Measurements from ENCODE around the gene SDR42E2. TPM values are rescaled to one million over a fixed set of nuclear protein-coding genes. Genes with fewer than 3 reads are reported as not detected.

Gene SDR42E2
- total and polyA plus RNA-seq, 10 donors = 0.09 to 0.24 (median 0.14) TPM; not detected in 5

- no peak for DNase-seq
- H3K4me3 ChIP-seq = peak overlapping the region in 7 of 8 donors; percentile 92 to 100 (median 97)
- H3K27ac ChIP-seq = peak overlapping the region; percentile 43 to 93 (median 87)
- TF ChIP-seq POLR2A (IDR thresholded peaks at IDR 0.05) (no peak), CTCF (IDR thresholded peaks at IDR 0.05 in 8 of 11, conservative IDR thresholded peaks at IDR 0.05 in 3 of 11) (no peak), POLR2AphosphoS5 (IDR thresholded peaks at IDR 0.05) (no peak)
- H3K36me3 ChIP-seq = peaks cover 0 to 5% (median 0%) of the 10 kb centered on the region in 6 donors
- H3K27me3 ChIP-seq (replicated peaks in 1 of 7) = no peaks in the 10 kb centered on the region
- 4 to 10% (median 8%) methylated on average over 11 of the region's 11 CpGs for WGBS, 5 donors
- peaks cover 13 to 58% (median 35%) of the 10 kb centered on the region in 6 donors for H3K4me1 ChIP-seq
- intact Hi-C loops (cut with DNase I; ENCODE audit: low total_unique reads) = loop anchor here (5.0 kb wide), 1 partner anchor 92 kb away; the partner anchor contains the start of gene POLR3E
- H3K9me3 ChIP-seq = peaks cover 0 to 1% (median 0%) of the 10 kb centered on the region in 8 donors
Measured at GRCh38 chr16:22205577-22206012, 43.3 kb downstream of the SDR42E2 start.

GRCh38 chr16:22206013-22206841 is 43.9 kb downstream of the SDR42E2 start, which contains the start of gene EEF2K:
Gene EEF2K, plus strand, starts transcription at chr16:22206278. Its CDS starts 19,452 bp downstream, at chr16:22225730.
- 0 to 1% (median 0%) methylated on average over 21 to 74 of the region's 74 CpGs for WGBS, 5 donors
- intact Hi-C loops (cut with DNase I; ENCODE audit: low total_unique reads) = loop anchor here (5.0 kb wide), 1 partner anchor 91 kb away; the partner anchor contains the start of gene POLR3E
- peak; percentile 96 for DNase-seq

GRCh38 chr16:22206842-22207714 is 44.8 kb downstream of the SDR42E2 start:
- Histone ChIP-seq H3K36me3 (peaks cover 0 to 19% (median 0%) of the 10 kb centered on the region in 6 donors), H3K9me3 (peaks cover 0 to 5% (median 0%) of the 10 kb centered on the region in 8 donors), H3K4me3 (peak overlapping the region; percentile 71 to 100 (median 97)), H3K27ac (peak overlapping the region; percentile 54 to 93 (median 87)), H3K27me3 (replicated peaks in 1 of 7) (no peaks in the 10 kb centered on the region), H3K4me1 (peaks cover 13 to 64% (median 35%) of the 10 kb centered on the region in 6 donors)
- intact Hi-C loops (cut with DNase I; ENCODE audit: low total_unique reads) = loop anchor here (5.0 kb wide), 1 partner anchor 90 kb away; the partner anchor contains the start of gene POLR3E
- WGBS, 5 donors = 8 to 9% (median 9%) methylated on average over 28 to 35 of the region's 35 CpGs
- peak; percentile 92 for DNase-seq
- TF ChIP-seq POLR2A (IDR thresholded peaks at IDR 0.05) (no peak), CTCF (IDR thresholded peaks at IDR 0.05 in 8 of 11, conservative IDR thresholded peaks at IDR 0.05 in 3 of 11) (no peak), POLR2AphosphoS5 (IDR thresholded peaks at IDR 0.05) (peak; percentile 58 to 79 (median 77))

More at GRCh38 chr16:22206013-22206841, 43.9 kb downstream of the SDR42E2 start, which contains the start of gene EEF2K:
- H3K9me3 ChIP-seq = peaks cover 0 to 5% (median 0%) of the 10 kb centered on the region in 8 donors
- H3K27me3 ChIP-seq (replicated peaks in 1 of 7) = no peaks in the 10 kb centered on the region
- peak within 1 kb of the TSS; percentile 54 to 93 (median 87) for H3K27ac ChIP-seq
- peaks cover 13 to 64% (median 35%) of the 10 kb centered on the region in 6 donors for H3K4me1 ChIP-seq
- peak; percentile 70 to 95 (median 93) for TF ChIP-seq CTCF (IDR thresholded peaks at IDR 0.05 in 8 of 11, conservative IDR thresholded peaks at IDR 0.05 in 3 of 11)
- no peak for TF ChIP-seq POLR2A (IDR thresholded peaks at IDR 0.05)
- TF ChIP-seq POLR2AphosphoS5 (IDR thresholded peaks at IDR 0.05) = peak; percentile 88
- peaks cover 0 to 11% (median 0%) of the 10 kb centered on the region in 6 donors for H3K36me3 ChIP-seq
- H3K4me3 ChIP-seq = peak within 1 kb of the TSS; percentile 71 to 100 (median 97)

Data from spleen (tissue), 11 donors.